OCI-LY7 (cell line): Measurements from ENCODE around the gene ADAMTS9. TPM values are rescaled to one million over a fixed set of nuclear protein-coding genes. Genes with fewer than 3 reads are reported as not detected.

Source experiments
- BruUV-seq: library from RNA; stranded (reverse); fragments of 400-500 nt; replicated peaks from 2 replicates; lab custom pipeline; 2021; lab: Mats Ljungman, UMichigan
- CTCF ChIA-PET: fragments of 300-600 bp; sonication (Branson Sonifier 250); formaldehyde crosslinking; loops from one replicate; lab custom pipeline; 2022; ENCODE audit warnings: antibody characterized with exemption; ENCODE audit not compliant: unreplicated experiment; lab: Charles Lee
- POLR2A ChIA-PET: fragments of 300-600 bp; sonication (Branson Sonifier 250); formaldehyde crosslinking; loops from one replicate; lab custom pipeline; 2022; ENCODE audit warnings: antibody characterized with exemption; lab: Charles Lee
- DNase-seq: peaks from one replicate; pipeline ENCODE4 v3.0.0-alpha.2; 2015; ENCODE audit warnings: low spot score
- H2AFZ ChIP-seq: fragments of 200-600 bp; sonication (generic), shearing (Covaris generic); 2 replicates; pipeline ENCODE4 v1.6.1; 2014; ENCODE audit warnings: mild to moderate bottlenecking, antibody characterized with exemption, low read length, moderate library complexity
- H3K27ac ChIP-seq: fragments of 200-600 bp; sonication (generic); 2 replicates; pipeline ENCODE4 v1.5.1; 2014; ENCODE audit warnings: mixed run types, low read depth, mild to moderate bottlenecking, moderate library complexity, low read length, inconsistent platforms; ENCODE audit not compliant: poor library complexity, severe bottlenecking
- H3K36me3 ChIP-seq: fragments of 200-600 bp; sonication (generic); 2 replicates; pipeline ENCODE4 v1.6.1; 2014; ENCODE audit warnings: mild to moderate bottlenecking, antibody characterized with exemption, low read length, moderate library complexity, mixed read lengths; ENCODE audit not compliant: insufficient read depth
- H3K4me1 ChIP-seq: fragments of 200-600 bp; sonication (generic); 2 replicates; pipeline ENCODE4 v1.5.1; 2014; ENCODE audit warnings: mild to moderate bottlenecking, low read length; ENCODE audit not compliant: insufficient read depth, poor library complexity, severe bottlenecking
- H3K4me2 ChIP-seq: fragments of 200-600 bp; sonication (generic); 2 replicates; pipeline ENCODE4 v1.6.1; 2014; ENCODE audit warnings: mild to moderate bottlenecking, low read length
- H3K4me3 ChIP-seq: fragments of 200-600 bp; sonication (generic); 2 replicates; pipeline ENCODE4 v1.5.1; 2014; ENCODE audit warnings: mild to moderate bottlenecking, low read depth, low read length; ENCODE audit not compliant: poor library complexity, severe bottlenecking
- H3K79me2 ChIP-seq: fragments of 200-600 bp; sonication (generic); 2 replicates; pipeline ENCODE4 v1.6.1; 2016; ENCODE audit warnings: low read depth, mild to moderate bottlenecking, low read length, moderate library complexity, mixed read lengths; ENCODE audit not compliant: insufficient read depth
- H3K9me2 ChIP-seq: fragments of 200-600 bp; sonication (generic); 2 replicates; pipeline ENCODE4 v1.6.1; 2016; ENCODE audit warnings: mild to moderate bottlenecking, low read length, mixed read lengths; ENCODE audit not compliant: insufficient read depth
- H3K9me3 ChIP-seq: fragments of 200-600 bp; sonication (generic); 2 replicates; pipeline ENCODE4 v1.6.1; 2014; ENCODE audit warnings: mild to moderate bottlenecking, mixed run types, low read length, mixed read lengths
- H4K20me1 ChIP-seq: fragments of 200-600 bp; sonication (generic); 2 replicates; pipeline ENCODE4 v1.6.1; 2014; ENCODE audit warnings: mild to moderate bottlenecking, antibody characterized with exemption, low read length, moderate library complexity, mixed read lengths; ENCODE audit not compliant: insufficient read depth
- EZH2phosphoT487 ChIP-seq: fragments of 200-600 bp; sonication (generic); IDR thresholded peaks from 2 replicates; pipeline ENCODE4 v1.6.1; 2018; ENCODE audit warnings: low read depth, borderline replicate concordance, mild to moderate bottlenecking, mixed run types, antibody characterized with exemption, low read length, moderate library complexity, mixed read lengths
- intact Hi-C: fragments of 100-400 bp; cut with micrococcal nuclease; formaldehyde crosslinking; loops from one replicate; pipeline ENCODE4 v1.10.0; 2022; ENCODE audit not compliant: unreplicated experiment
- total RNA-seq, 2 experiments: library from RNA; depleted of rRNA in 1 of 2; stranded (reverse); fragments of >200 nt in 1 of 2; shearing (Covaris generic) in 1 of 2; gene quantifications; 2 replicates each; pipeline ENCODE4 v1.2.3, GENCODE V29; 2014 to 2022
- TF ChIP-seq, protein P1 (sequence below): fragments of 200-600 bp; sonication (generic); conservative IDR thresholded peaks from 2 replicates; pipeline ENCODE4 v1.5.1; 2014; ENCODE audit warnings: mild to moderate bottlenecking, antibody characterized with exemption, low read length, moderate library complexity, mixed read lengths

The ADAMTS9 gene
- total RNA-seq, 2 experiments from 2014 or later = not detected

DNA sequence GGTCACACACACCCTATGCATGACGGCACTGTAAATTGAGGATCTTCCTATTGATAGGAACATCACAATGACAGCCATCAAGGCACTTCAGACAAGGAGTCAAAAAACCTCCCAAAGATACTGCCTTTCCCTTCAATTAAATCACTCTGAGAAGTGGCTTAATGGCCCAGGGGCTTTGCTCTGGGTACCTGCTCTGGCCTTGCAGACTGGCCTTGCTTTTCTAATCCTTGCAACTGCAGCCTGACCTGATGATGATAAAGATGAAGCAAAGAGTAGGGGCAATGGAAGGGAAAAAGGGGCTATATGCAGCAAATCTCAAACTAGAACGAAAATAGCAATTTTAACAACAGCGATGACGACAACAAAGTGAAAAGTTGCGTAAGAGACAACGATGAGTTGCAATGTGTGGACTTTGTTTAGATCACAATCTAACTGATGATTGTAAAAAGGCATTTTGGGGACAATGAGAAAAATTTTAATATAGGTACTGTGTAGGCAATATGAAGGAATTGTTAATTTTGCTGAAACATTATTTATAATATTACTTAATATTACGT lies 14.6 kb downstream of the ADAMTS9 start:
- Histone ChIP-seq H3K79me2 (no peaks in the 10 kb centered on the region), H3K4me3 (no peak overlapping the region), H3K4me1 (no peaks in the 10 kb centered on the region), H2AFZ (no peak overlapping the region), H4K20me1 (no peaks in the 10 kb centered on the region), H3K9me2 (no peaks in the 10 kb centered on the region), H3K36me3 (no peaks in the 10 kb centered on the region), H3K9me3 (no peaks in the 10 kb centered on the region), H3K4me2 (no peak overlapping the region), H3K27ac (no peak overlapping the region)
- intact Hi-C loops = no loop called here
- no peak for DNase-seq
- BruUV-seq = no TSS peak
- ChIA-PET CTCF (no interaction called here), POLR2A (interaction anchor here (0.5 kb wide), 1 partner anchor 579 kb away, joined by 3 read pairs; no protein-coding TSS in a partner anchor)
- TF ChIP-seq, protein P1, sequence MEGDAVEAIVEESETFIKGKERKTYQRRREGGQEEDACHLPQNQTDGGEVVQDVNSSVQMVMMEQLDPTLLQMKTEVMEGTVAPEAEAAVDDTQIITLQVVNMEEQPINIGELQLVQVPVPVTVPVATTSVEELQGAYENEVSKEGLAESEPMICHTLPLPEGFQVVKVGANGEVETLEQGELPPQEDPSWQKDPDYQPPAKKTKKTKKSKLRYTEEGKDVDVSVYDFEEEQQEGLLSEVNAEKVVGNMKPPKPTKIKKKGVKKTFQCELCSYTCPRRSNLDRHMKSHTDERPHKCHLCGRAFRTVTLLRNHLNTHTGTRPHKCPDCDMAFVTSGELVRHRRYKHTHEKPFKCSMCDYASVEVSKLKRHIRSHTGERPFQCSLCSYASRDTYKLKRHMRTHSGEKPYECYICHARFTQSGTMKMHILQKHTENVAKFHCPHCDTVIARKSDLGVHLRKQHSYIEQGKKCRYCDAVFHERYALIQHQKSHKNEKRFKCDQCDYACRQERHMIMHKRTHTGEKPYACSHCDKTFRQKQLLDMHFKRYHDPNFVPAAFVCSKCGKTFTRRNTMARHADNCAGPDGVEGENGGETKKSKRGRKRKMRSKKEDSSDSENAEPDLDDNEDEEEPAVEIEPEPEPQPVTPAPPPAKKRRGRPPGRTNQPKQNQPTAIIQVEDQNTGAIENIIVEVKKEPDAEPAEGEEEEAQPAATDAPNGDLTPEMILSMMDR = no peak
- TF ChIP-seq EZH2phosphoT487 = no peak

DNA sequence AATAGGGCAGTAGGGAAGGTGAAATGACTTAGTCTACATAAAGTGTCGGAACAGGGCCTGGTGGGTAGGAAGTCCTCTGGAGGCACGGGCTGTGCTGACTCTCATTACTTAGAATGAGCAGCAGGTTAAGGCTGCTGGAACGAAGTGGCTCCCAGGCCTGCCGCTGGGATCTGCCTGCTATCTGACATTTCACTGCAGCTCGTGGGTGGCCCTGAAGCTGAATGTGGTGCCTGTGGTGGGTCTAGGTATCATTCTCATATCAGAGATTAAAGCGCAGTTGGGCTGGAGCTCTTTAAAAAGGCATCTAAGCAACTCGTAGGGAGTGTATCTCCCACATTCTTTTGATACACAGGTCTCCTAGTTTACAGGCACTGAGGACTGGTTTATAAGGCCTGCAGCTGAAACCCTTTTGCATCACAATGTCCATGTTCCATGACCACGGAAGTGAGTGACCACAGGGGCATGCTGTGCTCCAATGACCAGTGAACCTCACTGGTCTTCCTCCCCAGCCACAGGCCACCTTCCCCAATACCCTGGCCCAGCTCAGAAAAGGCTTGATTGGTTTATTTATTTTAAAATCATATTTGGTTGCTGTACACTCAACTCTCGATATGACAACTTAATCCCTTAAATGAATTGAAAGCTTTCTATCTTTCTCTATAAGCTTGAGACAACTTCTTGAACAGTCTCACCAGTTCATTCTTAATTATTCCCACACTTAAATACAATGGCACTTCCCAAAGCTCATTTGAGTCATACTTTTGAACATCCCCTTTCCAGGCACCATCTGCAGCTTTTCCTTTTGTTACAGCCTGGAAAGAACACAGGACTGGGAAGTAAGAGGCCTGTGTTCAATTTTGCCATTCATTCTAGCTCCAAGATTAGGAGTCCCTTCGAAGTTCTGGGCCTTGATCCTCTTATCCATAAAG lies 19.0 kb downstream of the ADAMTS9 start:
- BruUV-seq = no TSS peak
- Histone ChIP-seq H3K9me3 (no peaks in the 10 kb centered on the region), H3K4me2 (no peak overlapping the region), H3K27ac (no peak overlapping the region), H3K4me1 (no peaks in the 10 kb centered on the region), H3K79me2 (no peaks in the 10 kb centered on the region), H4K20me1 (no peaks in the 10 kb centered on the region), H2AFZ (no peak overlapping the region), H3K36me3 (no peaks in the 10 kb centered on the region), H3K9me2 (no peaks in the 10 kb centered on the region), H3K4me3 (no peak overlapping the region)
- TF ChIP-seq, protein P1 = no peak
- TF ChIP-seq EZH2phosphoT487 = no peak
- POLR2A ChIA-PET = no interaction called here
- DNase-seq = no peak
- CTCF ChIA-PET = no interaction called here
- intact Hi-C loops = no loop called here
